Tibial nerve (tissue), 4 donors: Measurements from ENCODE around the gene PTRH1.

Source experiments
- CTCF ChIP-seq, 5 experiments: fragments of 200-600 bp in 3 of 5; fragments of 450-650 bp in 2 of 5; sonication (generic) in 3 of 5; IDR thresholded peaks; one replicate each; pipeline ENCODE4 v1.5.1; 2016 to 2019; ENCODE audit warnings: antibody characterized with exemption in 5 of 5, mild to moderate bottlenecking in 3 of 5, moderate library complexity in 2 of 5
- EP300 ChIP-seq, 2 donors: sonication (generic); formaldehyde crosslinking; IDR thresholded peaks; one replicate each; pipeline ENCODE4 v1.6.1; 2017; ENCODE audit warnings: antibody characterized with exemption in 2 of 2, mild to moderate bottlenecking in 1 of 2

- no peak for TF ChIP-seq EP300 (IDR thresholded peaks at IDR 0.05)
- no peak for TF ChIP-seq CTCF (IDR thresholded peaks at IDR 0.05)
Observed at GRCh38 chr9:127711831-127712274, 3.6 kb downstream of the PTRH1 start.
